Endothelial cell of umbilical vein (primary cell): ENCODE measurements around the gene DLL4. TPM values are rescaled to one million over a fixed set of nuclear protein-coding genes. Genes with fewer than 3 reads are reported as not detected.

Experiments used
- BruUV-seq: library from RNA; stranded (reverse); fragments of 400-500 nt; replicated peaks from 2 replicates; lab custom pipeline; 2021; lab: Mats Ljungman, UMichigan
- CTCF ChIA-PET: fragments of 300-600, 350-600 bp; sonication (Branson Sonifier 250); formaldehyde crosslinking; loops from one replicate; lab custom pipeline; 2021; ENCODE audit warnings: antibody characterized with exemption, inconsistent platforms; lab: Charles Lee
- POLR2A ChIA-PET: fragments of 300-600, 350-600 bp; sonication (Branson Sonifier 250); formaldehyde crosslinking; loops from one replicate; lab custom pipeline; 2021; ENCODE audit warnings: antibody characterized with exemption, inconsistent platforms; lab: Charles Lee
- DNase-seq: peaks from one replicate; pipeline ENCODE4 v3.0.0-alpha.2; 2011; ENCODE audit warnings: low read depth, low spot score
- FAIRE-seq: peaks from 2 replicates; lab custom pipeline; 2011; peaks lifted over from hg19 to GRCh38; lab: Jason Lieb, UNC
- H2AFZ ChIP-seq: 2 replicates; pipeline ENCODE4 v1.6.0; 2012; ENCODE audit warnings: low read depth, low read length, control low read depth, inconsistent platforms
- H3K27ac ChIP-seq: 2 replicates; pipeline ENCODE4 v1.5.1; 2011; ENCODE audit warnings: low read depth, mild to moderate bottlenecking, control low read depth, low read length, moderate library complexity; ENCODE audit not compliant: insufficient read depth
- H3K27me3 ChIP-seq, 2 experiments: 2 replicates each; pipeline versions ENCODE4 v1.6.0 to v1.6.1; 2011; ENCODE audit warnings: low read length in 2 of 2, mixed read lengths in 1 of 2; ENCODE audit not compliant: control insufficient read depth in 2 of 2, insufficient read depth in 2 of 2
- H3K36me3 ChIP-seq, 2 experiments: 2 replicates in 1 of 2; 3 replicates in 1 of 2; pipeline ENCODE4 v1.5.1; 2011; ENCODE audit warnings: low read length in 2 of 2, mild to moderate bottlenecking in 1 of 2, moderate library complexity in 1 of 2; ENCODE audit not compliant: control insufficient read depth in 2 of 2, insufficient read depth in 2 of 2; ENCODE audit errors: extremely low read depth in 1 of 2
- H3K4me1 ChIP-seq: 3 replicates; pipeline ENCODE4 v1.5.1; 2011; ENCODE audit warnings: mild to moderate bottlenecking, low read length; ENCODE audit not compliant: control insufficient read depth, insufficient read depth; ENCODE audit errors: extremely low read depth
- H3K4me2 ChIP-seq: 2 replicates; pipeline ENCODE4 v1.6.1; 2011; ENCODE audit warnings: low read length, control low read depth, mixed read lengths; ENCODE audit not compliant: insufficient read depth
- H3K4me3 ChIP-seq, 3 experiments: fragments of 200-600 bp in 1 of 3; sonication (generic), shearing (Covaris generic) in 1 of 3; replicated peaks in 1 of 3; 2 replicates each; pipeline ENCODE4 v1.5.1; 2011 to 2016; ENCODE audit warnings: control low read depth in 3 of 3, low read length in 3 of 3, mild to moderate bottlenecking in 2 of 3, inconsistent platforms in 1 of 3, low read depth in 1 of 3, moderate library complexity in 1 of 3; ENCODE audit not compliant: insufficient read depth in 1 of 3
- H3K79me2 ChIP-seq: 2 replicates; pipeline ENCODE4 v1.6.0; 2012; ENCODE audit warnings: low read length, inconsistent platforms; ENCODE audit not compliant: control insufficient read depth, insufficient read depth
- H3K9ac ChIP-seq: replicated peaks from 2 replicates; pipeline ENCODE3; 2011; ENCODE audit warnings: low read length, control low read depth; ENCODE audit not compliant: insufficient read depth; ENCODE audit errors: extremely low read depth
- H3K9me1 ChIP-seq: replicated peaks from 3 replicates; pipeline ENCODE4 v1.6.0; 2011; ENCODE audit warnings: mild to moderate bottlenecking, low read length; ENCODE audit not compliant: control insufficient read depth, insufficient read depth; ENCODE audit errors: extremely low read depth
- H3K9me3 ChIP-seq: replicated peaks from 2 replicates; pipeline ENCODE4 v1.5.1; 2012; ENCODE audit warnings: low read length, inconsistent platforms; ENCODE audit not compliant: control insufficient read depth, insufficient read depth
- H4K20me1 ChIP-seq: replicated peaks from 2 replicates; pipeline ENCODE3; 2011; ENCODE audit warnings: mild to moderate bottlenecking, low read length; ENCODE audit not compliant: control insufficient read depth, insufficient read depth; ENCODE audit errors: extremely low read depth
- EZH2 ChIP-seq: IDR thresholded peaks from 2 replicates; pipeline ENCODE4 v1.6.1; 2012; ENCODE audit warnings: borderline replicate concordance, low read depth, mild to moderate bottlenecking, moderate library complexity, low read length, inconsistent platforms; ENCODE audit not compliant: severe bottlenecking
- FOS ChIP-seq: IDR thresholded peaks from 2 replicates; pipeline ENCODE4 v1.6.1; 2011; ENCODE audit warnings: mild to moderate bottlenecking, low read length, moderate library complexity, borderline replicate concordance; ENCODE audit not compliant: insufficient read depth
- GATA2 ChIP-seq: IDR thresholded peaks from 2 replicates; pipeline ENCODE4 v1.7.0; 2011; ENCODE audit warnings: low read depth, mild to moderate bottlenecking, moderate library complexity, mixed read lengths, low read length; ENCODE audit not compliant: insufficient read length, insufficient read depth
- JUN ChIP-seq: IDR thresholded peaks from 2 replicates; pipeline ENCODE4 v1.6.1; 2011; ENCODE audit warnings: borderline replicate concordance, low read depth; ENCODE audit not compliant: insufficient read length, insufficient read depth
- MYC ChIP-seq: IDR thresholded peaks from one replicate; pipeline ENCODE4 v1.6.1; 2011; ENCODE audit warnings: mild to moderate bottlenecking, low read depth, low read length
- POLR2A ChIP-seq: IDR thresholded peaks from 2 replicates; pipeline ENCODE4 v1.6.1; 2012; ENCODE audit warnings: low read depth, mild to moderate bottlenecking, control low read depth, low read length
- POLR2AphosphoS5 ChIP-seq: IDR thresholded peaks from 2 replicates; pipeline ENCODE4 v1.6.1; 2012; ENCODE audit warnings: low read depth, mild to moderate bottlenecking, control low read depth, low read length, moderate library complexity; ENCODE audit not compliant: insufficient read depth
- dilution Hi-C: fragments of 300-500 bp; cut with MboI; formaldehyde crosslinking; loops from one replicate; pipeline ENCODE4 v1.15.0; 2019; ENCODE audit warnings: low sequenced_read_pairs; ENCODE audit not compliant: extremely low pct_ligation_motif_present
- intact Hi-C: fragments of 100-400 bp; cut with micrococcal nuclease; formaldehyde crosslinking; loops from one replicate; pipeline ENCODE4 v1.10.0; 2022
- polyA plus RNA-seq, 4 experiments: library from polyadenylated mRNA; depleted of rRNA in 3 of 4; stranded (reverse) in 3 of 4; unstranded in 1 of 4; fragments of >200 nt; gene quantifications; 2 replicates each; pipeline versions ENCODE4 v1.2.1 to v1.2.3, GENCODE V29; 2011 to 2012; ENCODE audit warnings: missing spikeins in 1 of 4
- total RNA-seq: library from RNA; stranded (reverse); gene quantifications from 2 replicates; pipeline ENCODE4 v1.2.3, GENCODE V29; 2021
- TF ChIP-seq, protein P1 (sequence below): IDR thresholded peaks from 2 replicates; pipeline ENCODE4 v1.6.1; 2011; ENCODE audit not compliant: insufficient read depth, insufficient read length
- TF ChIP-seq, protein P2 (sequence below), 2 donors: IDR thresholded peaks; 1 replicate in 1 of 2; 2 replicates in 1 of 2; pipeline ENCODE4 v1.5.1; 2011; ENCODE audit warnings: low read length in 2 of 2, mild to moderate bottlenecking in 2 of 2, moderate library complexity in 2 of 2, control low read depth in 1 of 2, inconsistent platforms in 1 of 2, low read depth in 1 of 2; ENCODE audit not compliant: insufficient read depth in 1 of 2; ENCODE audit errors: extremely low read depth in 1 of 2

The DLL4 gene
- total and polyA plus RNA-seq, 2 donors (not counting 3 experiments of a cell fraction or from before 2014, with no cell fraction given) = 55.2 to 57.8 TPM

GRCh38 chr15:40969363-40969762 lies 40.2 kb downstream of the DLL4 start:
- FAIRE-seq (no peak), DNase-seq (no peak)
- H3K79me2 ChIP-seq = no peaks in the 10 kb centered on the region
- dilution Hi-C loops = no loop called here
- no peak overlapping the region for H3K27ac ChIP-seq
- CTCF ChIA-PET = interaction anchor here (0.9 to 3.2 kb wide), 5 partner anchors 8 to 110 kb away, joined by 3 to 10 read pairs (median 4); no protein-coding TSS in a partner anchor
- H3K36me3 ChIP-seq = no peaks in the 10 kb centered on the region
- no peak overlapping the region for H3K4me2 ChIP-seq
- H3K27me3 ChIP-seq = no peaks in the 10 kb centered on the region
- H3K4me3 ChIP-seq = no peak overlapping the region
- H3K4me1 ChIP-seq = no peaks in the 10 kb centered on the region
- no peaks in the 10 kb centered on the region for H4K20me1 ChIP-seq
- POLR2A ChIA-PET = no interaction called here
- no peak overlapping the region for H2AFZ ChIP-seq
- no peaks in the 10 kb centered on the region for H3K9me1 ChIP-seq
- intact Hi-C loops = no loop called here
- no peak for TF ChIP-seq EZH2
- TF ChIP-seq FOS = no peak
- TF ChIP-seq POLR2AphosphoS5 = no peak
- no peak for TF ChIP-seq JUN
- TF ChIP-seq GATA2 = no peak
- no peak for TF ChIP-seq MYC
- TF ChIP-seq, protein P1, sequence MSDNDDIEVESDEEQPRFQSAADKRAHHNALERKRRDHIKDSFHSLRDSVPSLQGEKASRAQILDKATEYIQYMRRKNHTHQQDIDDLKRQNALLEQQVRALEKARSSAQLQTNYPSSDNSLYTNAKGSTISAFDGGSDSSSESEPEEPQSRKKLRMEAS = no peak
- TF ChIP-seq, protein P2, sequence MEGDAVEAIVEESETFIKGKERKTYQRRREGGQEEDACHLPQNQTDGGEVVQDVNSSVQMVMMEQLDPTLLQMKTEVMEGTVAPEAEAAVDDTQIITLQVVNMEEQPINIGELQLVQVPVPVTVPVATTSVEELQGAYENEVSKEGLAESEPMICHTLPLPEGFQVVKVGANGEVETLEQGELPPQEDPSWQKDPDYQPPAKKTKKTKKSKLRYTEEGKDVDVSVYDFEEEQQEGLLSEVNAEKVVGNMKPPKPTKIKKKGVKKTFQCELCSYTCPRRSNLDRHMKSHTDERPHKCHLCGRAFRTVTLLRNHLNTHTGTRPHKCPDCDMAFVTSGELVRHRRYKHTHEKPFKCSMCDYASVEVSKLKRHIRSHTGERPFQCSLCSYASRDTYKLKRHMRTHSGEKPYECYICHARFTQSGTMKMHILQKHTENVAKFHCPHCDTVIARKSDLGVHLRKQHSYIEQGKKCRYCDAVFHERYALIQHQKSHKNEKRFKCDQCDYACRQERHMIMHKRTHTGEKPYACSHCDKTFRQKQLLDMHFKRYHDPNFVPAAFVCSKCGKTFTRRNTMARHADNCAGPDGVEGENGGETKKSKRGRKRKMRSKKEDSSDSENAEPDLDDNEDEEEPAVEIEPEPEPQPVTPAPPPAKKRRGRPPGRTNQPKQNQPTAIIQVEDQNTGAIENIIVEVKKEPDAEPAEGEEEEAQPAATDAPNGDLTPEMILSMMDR (IDR thresholded peaks at IDR 0.05; ENCODE audit: extremely low read depth in 1 of 2, insufficient read depth in 1 of 2, low read depth in 1 of 2, low read length in 2 of 2) = no peak
- no peak for TF ChIP-seq POLR2A
- no peak overlapping the region for H3K9ac ChIP-seq
- no peaks in the 10 kb centered on the region for H3K9me3 ChIP-seq
- BruUV-seq = no TSS peak
